C1 segment of cervical spinal cord (tissue), 14 donors: ENCODE measurements around the gene HIVEP3.

Experiments used
- DNase-seq, 14 donors: peaks; one replicate each; lab custom pipeline; 2025; lab: John Stamatoyannopoulos, UW

Gene HIVEP3

GRCh38 chr1:41894101-41894807, 24.5 kb downstream of the HIVEP3 start:
- DNase-seq: no peak

- DNase-seq: peak in 2 of 14 donors; percentile 9 to 19
Observed at GRCh38 chr1:41892301-41892781, 26.4 kb downstream of the HIVEP3 start.

GRCh38 chr1:41891199-41891896, 27.4 kb downstream of the HIVEP3 start:
- peak in 7 of 14 donors; percentile 19 to 58 (median 40) for DNase-seq

- DNase-seq: peak in 9 of 14 donors; percentile 28 to 96 (median 65)
Observed at GRCh38 chr1:41890825-41891198, 27.9 kb downstream of the HIVEP3 start.

GRCh38 chr1:41889506-41890414, 29.0 kb downstream of the HIVEP3 start:
- DNase-seq: no peak

GRCh38 chr1:41888756-41889155, 30.0 kb downstream of the HIVEP3 start:
- no peak for DNase-seq

- no peak for DNase-seq
Observed at GRCh38 chr1:41887365-41887764, 31.4 kb downstream of the HIVEP3 start.

- peak in 1 of 14 donors; percentile 77 for DNase-seq
Observed at GRCh38 chr1:41884256-41885230, 34.2 kb downstream of the HIVEP3 start.

- no peak for DNase-seq
Observed at GRCh38 chr1:41883507-41883906, 35.2 kb downstream of the HIVEP3 start.

GRCh38 chr1:41882486-41882885, 36.2 kb downstream of the HIVEP3 start:
- no peak for DNase-seq

- DNase-seq: peak in 1 of 14 donors; percentile 53
Observed at GRCh38 chr1:41882068-41882477, 36.6 kb downstream of the HIVEP3 start.

- DNase-seq: peak in 1 of 14 donors; percentile 63
Observed at GRCh38 chr1:41880950-41881885, 37.5 kb downstream of the HIVEP3 start.

- DNase-seq: no peak
Observed at GRCh38 chr1:41880261-41880660, 38.5 kb downstream of the HIVEP3 start.

- DNase-seq: no peak
Observed at GRCh38 chr1:41879617-41880016, 39.1 kb downstream of the HIVEP3 start.

- DNase-seq: no peak
Observed at GRCh38 chr1:41878911-41879310, 39.8 kb downstream of the HIVEP3 start.

- no peak for DNase-seq
Observed at GRCh38 chr1:41878495-41878894, 40.2 kb downstream of the HIVEP3 start.

- peak in 3 of 14 donors; percentile 14 to 21 (median 15) for DNase-seq
Observed at GRCh38 chr1:41876576-41877445, 41.9 kb downstream of the HIVEP3 start.

GRCh38 chr1:41875487-41875886, 43.2 kb downstream of the HIVEP3 start:
- DNase-seq: no peak
